Keratinocyte (primary cell): ENCODE measurements around the gene PLCB3. TPM values are rescaled to one million over a fixed set of nuclear protein-coding genes. Genes with fewer than 3 reads are reported as not detected.

Experiments used
- DNase-seq: peaks from one replicate; pipeline ENCODE4 v3.0.0-alpha.2; 2011; ENCODE audit warnings: low read depth, missing footprints, low spot score
- FAIRE-seq: peaks from 2 replicates; lab custom pipeline; 2011; peaks lifted over from hg19 to GRCh38; lab: Jason Lieb, UNC
- H2AFZ ChIP-seq: 2 replicates; pipeline ENCODE4 v1.6.0; 2012; ENCODE audit warnings: low read length, control low read depth, inconsistent platforms; ENCODE audit not compliant: control insufficient read depth
- H3K27ac ChIP-seq: 2 replicates; pipeline ENCODE4 v1.5.1; 2011; ENCODE audit warnings: low read length; ENCODE audit not compliant: control insufficient read depth, insufficient read depth
- H3K27me3 ChIP-seq: 3 replicates; pipeline ENCODE4 v1.6.0; 2011; ENCODE audit warnings: low read length; ENCODE audit not compliant: control insufficient read depth, insufficient read depth; ENCODE audit errors: extremely low read depth
- H3K36me3 ChIP-seq, 2 experiments: 2 replicates in 1 of 2; 3 replicates in 1 of 2; pipeline ENCODE4 v1.5.1; 2011; ENCODE audit warnings: low read length in 2 of 2, mild to moderate bottlenecking in 1 of 2; ENCODE audit not compliant: control insufficient read depth in 2 of 2, insufficient read depth in 2 of 2; ENCODE audit errors: extremely low read depth in 1 of 2
- H3K4me1 ChIP-seq: 3 replicates; pipeline ENCODE4 v1.5.1; 2011; ENCODE audit warnings: low read length; ENCODE audit not compliant: control insufficient read depth, insufficient read depth; ENCODE audit errors: extremely low read depth
- H3K4me2 ChIP-seq: 3 replicates; pipeline ENCODE4 v1.6.0; 2011; ENCODE audit warnings: low read depth, low read length; ENCODE audit not compliant: control insufficient read depth, insufficient read depth; ENCODE audit errors: extremely low read depth
- H3K4me3 ChIP-seq, 3 experiments: fragments of 200-600 bp in 1 of 3; sonication (generic) in 1 of 3; 2 replicates in 2 of 3; 3 replicates in 1 of 3; pipeline ENCODE4 v1.5.1; 2011 to 2016; ENCODE audit warnings: low read length in 3 of 3, mild to moderate bottlenecking in 3 of 3, control low read depth in 2 of 3, inconsistent platforms in 1 of 3, low read depth in 1 of 3, mixed read lengths in 1 of 3, mixed run types in 1 of 3, moderate library complexity in 1 of 3; ENCODE audit not compliant: control insufficient read depth in 2 of 3, insufficient read depth in 2 of 3; ENCODE audit errors: extremely low read depth in 1 of 3
- H3K79me2 ChIP-seq: 2 replicates; pipeline ENCODE4 v1.6.0; 2012; ENCODE audit warnings: low read length; ENCODE audit not compliant: control insufficient read depth, insufficient read depth
- H3K9ac ChIP-seq: 3 replicates; pipeline ENCODE4 v1.6.0; 2011; ENCODE audit warnings: low read length; ENCODE audit not compliant: control insufficient read depth, insufficient read depth; ENCODE audit errors: extremely low read depth
- H3K9me1 ChIP-seq: 3 replicates; pipeline ENCODE4 v1.6.0; 2011; ENCODE audit warnings: low read length; ENCODE audit not compliant: control insufficient read depth, insufficient read depth; ENCODE audit errors: extremely low read depth
- H3K9me3 ChIP-seq: 2 replicates; pipeline ENCODE4 v1.5.1; 2012; ENCODE audit warnings: low read depth, low read length; ENCODE audit not compliant: control insufficient read depth
- H4K20me1 ChIP-seq: 3 replicates; pipeline ENCODE4 v1.6.0; 2011; ENCODE audit warnings: low read length; ENCODE audit not compliant: control insufficient read depth, insufficient read depth; ENCODE audit errors: extremely low read depth
- EZH2 ChIP-seq: IDR thresholded peaks from one replicate; pipeline ENCODE4 v1.6.1; 2012; ENCODE audit warnings: inconsistent platforms, mild to moderate bottlenecking, low read length, moderate library complexity
- dilution Hi-C: fragments of 300-500 bp; cut with MboI; formaldehyde crosslinking; loops from one replicate; pipeline ENCODE4 v1.7.0; 2020; ENCODE audit warnings: low sequenced_read_pairs; ENCODE audit not compliant: extremely low pct_ligation_motif_present
- polyA plus RNA-seq, 5 experiments: library from polyadenylated mRNA; depleted of rRNA in 3 of 5; stranded (reverse) in 3 of 5; stranded (forward) in 1 of 5; unstranded in 1 of 5; fragments of >200 nt; gene quantifications; 1 replicate in 1 of 5; 2 replicates in 3 of 5; 3 replicates in 1 of 5; pipeline versions ENCODE4 v1.2.1 to v1.2.3, GENCODE V29; 2011 to 2012; ENCODE audit warnings: missing spikeins in 2 of 5, low read depth in 1 of 5, low replicate concordance in 1 of 5
- TF ChIP-seq, protein P1 (sequence below), 3 experiments: IDR thresholded peaks in 1 of 3; conservative IDR thresholded peaks in 1 of 3; optimal IDR thresholded peaks in 1 of 3; 2 replicates in 2 of 3; 3 replicates in 1 of 3; pipeline versions ENCODE3 to v1.5.1; 2011; ENCODE audit warnings: low read length in 3 of 3, mild to moderate bottlenecking in 3 of 3, moderate library complexity in 2 of 3, control low read depth in 1 of 3, inconsistent platforms in 1 of 3; ENCODE audit not compliant: insufficient read depth in 2 of 3; ENCODE audit errors: extremely low read depth in 1 of 3

PLCB3 gene
- polyA plus RNA-seq, 1 donor (not counting 4 experiments of a cell fraction or from before 2014, with no cell fraction given) = 32.5 TPM

DNA sequence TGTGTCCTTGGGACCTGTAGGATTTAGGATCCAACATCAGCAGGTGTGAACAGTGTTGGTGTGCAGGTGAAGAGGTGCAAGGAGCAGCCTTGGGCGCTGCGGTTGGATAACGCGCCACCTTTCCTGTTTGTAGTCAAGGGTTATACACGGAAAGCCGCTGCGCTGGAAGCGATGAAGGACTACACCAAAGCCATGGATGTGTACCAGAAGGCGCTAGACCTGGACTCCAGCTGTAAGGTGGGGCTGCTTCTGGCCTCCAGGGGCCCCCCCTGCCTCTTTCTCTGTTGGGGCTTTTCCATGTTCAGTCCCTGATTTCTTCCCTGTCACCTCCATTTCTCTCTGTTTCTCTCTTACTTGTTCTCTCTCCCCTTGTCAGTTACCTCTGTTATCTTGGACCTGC, 48.3 kb upstream of the PLCB3 start:
- peaks cover 38 to 60% of the 10 kb centered on the region in 2 experiments for H3K36me3 ChIP-seq
- H3K9ac ChIP-seq = no peak overlapping the region
- H2AFZ ChIP-seq = no peak overlapping the region
- H3K4me3 ChIP-seq = no peak overlapping the region
- no peaks in the 10 kb centered on the region for H3K4me1 ChIP-seq
- no peak overlapping the region for H3K27ac ChIP-seq
- no peak for DNase-seq
- H3K27me3 ChIP-seq = no peaks in the 10 kb centered on the region
- no peaks in the 10 kb centered on the region for H3K9me1 ChIP-seq
- no peak for TF ChIP-seq EZH2
- TF ChIP-seq, protein P1, sequence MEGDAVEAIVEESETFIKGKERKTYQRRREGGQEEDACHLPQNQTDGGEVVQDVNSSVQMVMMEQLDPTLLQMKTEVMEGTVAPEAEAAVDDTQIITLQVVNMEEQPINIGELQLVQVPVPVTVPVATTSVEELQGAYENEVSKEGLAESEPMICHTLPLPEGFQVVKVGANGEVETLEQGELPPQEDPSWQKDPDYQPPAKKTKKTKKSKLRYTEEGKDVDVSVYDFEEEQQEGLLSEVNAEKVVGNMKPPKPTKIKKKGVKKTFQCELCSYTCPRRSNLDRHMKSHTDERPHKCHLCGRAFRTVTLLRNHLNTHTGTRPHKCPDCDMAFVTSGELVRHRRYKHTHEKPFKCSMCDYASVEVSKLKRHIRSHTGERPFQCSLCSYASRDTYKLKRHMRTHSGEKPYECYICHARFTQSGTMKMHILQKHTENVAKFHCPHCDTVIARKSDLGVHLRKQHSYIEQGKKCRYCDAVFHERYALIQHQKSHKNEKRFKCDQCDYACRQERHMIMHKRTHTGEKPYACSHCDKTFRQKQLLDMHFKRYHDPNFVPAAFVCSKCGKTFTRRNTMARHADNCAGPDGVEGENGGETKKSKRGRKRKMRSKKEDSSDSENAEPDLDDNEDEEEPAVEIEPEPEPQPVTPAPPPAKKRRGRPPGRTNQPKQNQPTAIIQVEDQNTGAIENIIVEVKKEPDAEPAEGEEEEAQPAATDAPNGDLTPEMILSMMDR (optimal IDR thresholded peaks at IDR 0.05 in 1 of 3, IDR thresholded peaks at IDR 0.05 in 1 of 3, conservative IDR thresholded peaks at IDR 0.05 in 1 of 3; ENCODE audit: extremely low read depth in 1 of 3, insufficient read depth in 2 of 3, low read length in 3 of 3) = no peak
- dilution Hi-C loops = no loop called here
- no peak for FAIRE-seq
- H3K9me3 ChIP-seq = no peaks in the 10 kb centered on the region
- peaks cover 17% of the 10 kb centered on the region for H4K20me1 ChIP-seq
- H3K4me2 ChIP-seq = no peak overlapping the region
- no peaks in the 10 kb centered on the region for H3K79me2 ChIP-seq

DNA sequence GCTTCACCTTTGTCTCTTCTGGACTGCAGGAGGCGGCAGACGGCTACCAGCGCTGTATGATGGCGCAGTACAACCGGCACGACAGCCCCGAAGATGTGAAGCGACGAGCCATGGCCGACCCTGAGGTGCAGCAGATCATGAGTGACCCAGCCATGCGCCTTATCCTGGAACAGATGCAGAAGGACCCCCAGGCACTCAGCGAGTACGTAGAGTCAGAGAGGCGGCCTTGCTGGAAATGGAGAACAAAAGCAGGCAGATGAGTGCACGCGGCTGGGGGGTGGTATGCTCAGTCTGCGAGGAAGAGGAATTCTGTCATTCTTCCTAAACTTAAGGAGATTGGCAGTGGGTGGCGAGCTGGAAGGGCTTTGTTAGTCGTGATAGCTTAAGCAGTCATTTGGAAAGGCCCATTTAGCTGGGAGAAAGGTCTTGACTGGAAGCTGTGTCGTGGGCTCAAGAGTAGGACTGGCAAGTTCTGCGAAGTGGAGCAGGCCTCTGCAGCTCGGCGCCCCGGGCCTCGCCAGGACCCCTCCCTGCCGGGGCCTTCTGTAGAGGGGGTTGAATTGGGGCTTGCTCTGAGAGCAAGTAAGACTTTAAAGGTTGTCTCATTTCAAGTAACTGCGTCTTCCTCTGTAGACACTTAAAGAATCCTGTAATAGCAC, 47.8 kb upstream of the PLCB3 start:
- dilution Hi-C loops = no loop called here
- Histone ChIP-seq H2AFZ (no peak overlapping the region), H3K9me1 (no peaks in the 10 kb centered on the region), H3K9ac (no peak overlapping the region), H4K20me1 (peaks cover 17% of the 10 kb centered on the region), H3K9me3 (no peaks in the 10 kb centered on the region), H3K4me2 (no peak overlapping the region), H3K4me1 (no peaks in the 10 kb centered on the region), H3K27me3 (no peaks in the 10 kb centered on the region), H3K79me2 (no peaks in the 10 kb centered on the region), H3K27ac (no peak overlapping the region), H3K4me3 (no peak overlapping the region), H3K36me3 (peaks cover 35 to 55% of the 10 kb centered on the region in 2 experiments)
- FAIRE-seq (no peak), DNase-seq (no peak)
- TF ChIP-seq EZH2 = no peak
- TF ChIP-seq, protein P1 (optimal IDR thresholded peaks at IDR 0.05 in 1 of 3, IDR thresholded peaks at IDR 0.05 in 1 of 3, conservative IDR thresholded peaks at IDR 0.05 in 1 of 3; ENCODE audit: extremely low read depth in 1 of 3, insufficient read depth in 2 of 3, low read length in 3 of 3) = no peak
